Keratinocyte (primary cell): ENCODE measurements around the gene MYL10.

Experiments used
- EZH2 ChIP-seq: IDR thresholded peaks from one replicate; pipeline ENCODE4 v1.6.1; 2012; ENCODE audit warnings: inconsistent platforms, mild to moderate bottlenecking, low read length, moderate library complexity
- TF ChIP-seq, protein P1 (sequence below), 3 experiments: IDR thresholded peaks in 1 of 3; conservative IDR thresholded peaks in 1 of 3; optimal IDR thresholded peaks in 1 of 3; 2 replicates in 2 of 3; 3 replicates in 1 of 3; pipeline versions ENCODE3 to v1.5.1; 2011; ENCODE audit warnings: low read length in 3 of 3, mild to moderate bottlenecking in 3 of 3, moderate library complexity in 2 of 3, control low read depth in 1 of 3, inconsistent platforms in 1 of 3; ENCODE audit not compliant: insufficient read depth in 2 of 3; ENCODE audit errors: extremely low read depth in 1 of 3

DNA sequence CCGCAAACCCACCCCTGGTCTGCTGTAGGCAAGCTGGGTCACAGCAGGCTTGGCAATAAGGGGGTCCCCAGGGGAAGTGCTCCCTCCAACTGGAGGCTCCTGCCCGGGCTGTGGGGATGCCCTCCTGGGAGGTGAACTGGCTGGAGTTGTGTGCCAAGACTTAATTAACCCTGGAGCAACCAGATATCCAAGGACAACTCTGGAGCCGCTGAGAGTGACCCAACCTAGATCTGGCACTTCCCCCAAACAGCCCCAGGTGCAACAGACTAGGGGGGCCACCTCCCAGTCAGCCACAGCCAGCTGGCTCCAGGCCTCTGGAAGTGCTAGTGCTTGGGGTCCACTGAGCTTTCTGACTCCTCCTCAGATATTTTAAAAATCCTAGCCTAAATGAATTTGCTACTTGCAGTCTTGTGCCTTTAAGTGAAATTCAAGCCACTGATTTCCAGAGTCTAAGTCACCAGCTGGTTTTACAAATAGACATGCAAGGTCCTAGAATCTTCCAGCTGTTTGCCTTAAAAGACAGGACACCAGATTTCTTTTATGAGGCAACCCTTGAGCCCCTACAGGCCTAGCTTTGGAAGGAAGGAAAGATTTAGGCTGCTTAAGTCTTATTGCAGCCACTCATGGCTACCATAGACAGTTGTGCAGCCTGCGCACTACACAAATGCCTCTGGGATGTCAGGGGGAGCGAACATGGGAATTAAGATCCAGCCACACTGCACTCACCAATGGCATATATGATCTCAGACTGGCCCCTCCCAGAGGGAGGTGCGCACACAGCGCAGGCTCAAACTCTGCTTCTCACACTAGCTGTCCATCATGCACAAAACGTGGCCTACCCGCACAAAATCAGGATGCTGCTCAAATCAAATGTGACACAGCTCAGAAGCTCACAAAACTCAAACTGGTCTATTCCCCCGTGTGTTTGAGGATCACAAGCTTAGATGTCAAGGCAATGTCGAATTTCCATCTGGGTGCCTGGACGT is 42.6 kb upstream of the MYL10 start:
- TF ChIP-seq, protein P1, sequence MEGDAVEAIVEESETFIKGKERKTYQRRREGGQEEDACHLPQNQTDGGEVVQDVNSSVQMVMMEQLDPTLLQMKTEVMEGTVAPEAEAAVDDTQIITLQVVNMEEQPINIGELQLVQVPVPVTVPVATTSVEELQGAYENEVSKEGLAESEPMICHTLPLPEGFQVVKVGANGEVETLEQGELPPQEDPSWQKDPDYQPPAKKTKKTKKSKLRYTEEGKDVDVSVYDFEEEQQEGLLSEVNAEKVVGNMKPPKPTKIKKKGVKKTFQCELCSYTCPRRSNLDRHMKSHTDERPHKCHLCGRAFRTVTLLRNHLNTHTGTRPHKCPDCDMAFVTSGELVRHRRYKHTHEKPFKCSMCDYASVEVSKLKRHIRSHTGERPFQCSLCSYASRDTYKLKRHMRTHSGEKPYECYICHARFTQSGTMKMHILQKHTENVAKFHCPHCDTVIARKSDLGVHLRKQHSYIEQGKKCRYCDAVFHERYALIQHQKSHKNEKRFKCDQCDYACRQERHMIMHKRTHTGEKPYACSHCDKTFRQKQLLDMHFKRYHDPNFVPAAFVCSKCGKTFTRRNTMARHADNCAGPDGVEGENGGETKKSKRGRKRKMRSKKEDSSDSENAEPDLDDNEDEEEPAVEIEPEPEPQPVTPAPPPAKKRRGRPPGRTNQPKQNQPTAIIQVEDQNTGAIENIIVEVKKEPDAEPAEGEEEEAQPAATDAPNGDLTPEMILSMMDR (optimal IDR thresholded peaks at IDR 0.05 in 1 of 3, IDR thresholded peaks at IDR 0.05 in 1 of 3, conservative IDR thresholded peaks at IDR 0.05 in 1 of 3; ENCODE audit: extremely low read depth in 1 of 3, insufficient read depth in 2 of 3, low read length in 3 of 3), result no peak
- TF ChIP-seq EZH2, result no peak
